ENCODE measurements around the gene JAM3.

JAM3 gene

DNA sequence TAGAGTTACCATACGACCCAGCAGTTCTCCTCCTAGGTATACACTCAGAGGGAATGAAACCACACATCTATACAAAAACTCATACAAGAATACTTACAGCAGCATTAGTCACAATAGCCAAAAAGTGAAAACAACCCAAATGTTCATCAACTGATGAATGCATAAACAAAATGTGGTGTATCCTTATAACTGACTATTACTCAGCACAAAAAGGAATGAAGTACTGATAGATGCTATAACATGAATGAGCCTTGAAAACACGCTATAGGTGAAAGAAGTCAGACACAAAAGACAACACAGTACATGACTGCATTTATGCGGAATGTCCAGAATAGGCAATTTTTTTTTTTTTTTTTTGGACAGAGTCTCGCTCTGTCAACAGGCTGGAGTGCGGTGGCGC lies 131.8 kb downstream of the JAM3 start:
- TF ChIP-seq SPI1 (IDR thresholded peaks at IDR 0.05; ENCODE audit: borderline replicate concordance, low read depth) (no peak), POLR2AphosphoS5 (IDR thresholded peaks at IDR 0.05; ENCODE audit: low read depth) (no peak), GABPA (IDR thresholded peaks at IDR 0.05; ENCODE audit: low read depth) (no peak)
- TF ChIP-seq, protein P1, sequence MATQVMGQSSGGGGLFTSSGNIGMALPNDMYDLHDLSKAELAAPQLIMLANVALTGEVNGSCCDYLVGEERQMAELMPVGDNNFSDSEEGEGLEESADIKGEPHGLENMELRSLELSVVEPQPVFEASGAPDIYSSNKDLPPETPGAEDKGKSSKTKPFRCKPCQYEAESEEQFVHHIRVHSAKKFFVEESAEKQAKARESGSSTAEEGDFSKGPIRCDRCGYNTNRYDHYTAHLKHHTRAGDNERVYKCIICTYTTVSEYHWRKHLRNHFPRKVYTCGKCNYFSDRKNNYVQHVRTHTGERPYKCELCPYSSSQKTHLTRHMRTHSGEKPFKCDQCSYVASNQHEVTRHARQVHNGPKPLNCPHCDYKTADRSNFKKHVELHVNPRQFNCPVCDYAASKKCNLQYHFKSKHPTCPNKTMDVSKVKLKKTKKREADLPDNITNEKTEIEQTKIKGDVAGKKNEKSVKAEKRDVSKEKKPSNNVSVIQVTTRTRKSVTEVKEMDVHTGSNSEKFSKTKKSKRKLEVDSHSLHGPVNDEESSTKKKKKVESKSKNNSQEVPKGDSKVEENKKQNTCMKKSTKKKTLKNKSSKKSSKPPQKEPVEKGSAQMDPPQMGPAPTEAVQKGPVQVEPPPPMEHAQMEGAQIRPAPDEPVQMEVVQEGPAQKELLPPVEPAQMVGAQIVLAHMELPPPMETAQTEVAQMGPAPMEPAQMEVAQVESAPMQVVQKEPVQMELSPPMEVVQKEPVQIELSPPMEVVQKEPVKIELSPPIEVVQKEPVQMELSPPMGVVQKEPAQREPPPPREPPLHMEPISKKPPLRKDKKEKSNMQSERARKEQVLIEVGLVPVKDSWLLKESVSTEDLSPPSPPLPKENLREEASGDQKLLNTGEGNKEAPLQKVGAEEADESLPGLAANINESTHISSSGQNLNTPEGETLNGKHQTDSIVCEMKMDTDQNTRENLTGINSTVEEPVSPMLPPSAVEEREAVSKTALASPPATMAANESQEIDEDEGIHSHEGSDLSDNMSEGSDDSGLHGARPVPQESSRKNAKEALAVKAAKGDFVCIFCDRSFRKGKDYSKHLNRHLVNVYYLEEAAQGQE (IDR thresholded peaks at IDR 0.05; ENCODE audit: insufficient replicate concordance, low read depth): no peak
- TF ChIP-seq, protein P2, sequence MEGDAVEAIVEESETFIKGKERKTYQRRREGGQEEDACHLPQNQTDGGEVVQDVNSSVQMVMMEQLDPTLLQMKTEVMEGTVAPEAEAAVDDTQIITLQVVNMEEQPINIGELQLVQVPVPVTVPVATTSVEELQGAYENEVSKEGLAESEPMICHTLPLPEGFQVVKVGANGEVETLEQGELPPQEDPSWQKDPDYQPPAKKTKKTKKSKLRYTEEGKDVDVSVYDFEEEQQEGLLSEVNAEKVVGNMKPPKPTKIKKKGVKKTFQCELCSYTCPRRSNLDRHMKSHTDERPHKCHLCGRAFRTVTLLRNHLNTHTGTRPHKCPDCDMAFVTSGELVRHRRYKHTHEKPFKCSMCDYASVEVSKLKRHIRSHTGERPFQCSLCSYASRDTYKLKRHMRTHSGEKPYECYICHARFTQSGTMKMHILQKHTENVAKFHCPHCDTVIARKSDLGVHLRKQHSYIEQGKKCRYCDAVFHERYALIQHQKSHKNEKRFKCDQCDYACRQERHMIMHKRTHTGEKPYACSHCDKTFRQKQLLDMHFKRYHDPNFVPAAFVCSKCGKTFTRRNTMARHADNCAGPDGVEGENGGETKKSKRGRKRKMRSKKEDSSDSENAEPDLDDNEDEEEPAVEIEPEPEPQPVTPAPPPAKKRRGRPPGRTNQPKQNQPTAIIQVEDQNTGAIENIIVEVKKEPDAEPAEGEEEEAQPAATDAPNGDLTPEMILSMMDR (IDR thresholded peaks at IDR 0.05; ENCODE audit: insufficient read depth, low read length): no peak
- no peak for DNase-seq (ENCODE audit: low read depth in 1 of 2, low spot score in 1 of 2)
- Histone ChIP-seq H3K27ac (replicated peaks) (no peak overlapping the region), H3K27me3 (ENCODE audit: insufficient read depth, poor library complexity, severe bottlenecking) (no peaks in the 10 kb centered on the region), H3K4me3 (replicated peaks; ENCODE audit: insufficient read depth, low read length) (no peak overlapping the region)
